HG02678 (cell line): ENCODE results near the gene UBASH3B.

Experiments used
- ATAC-seq: cut with Tn5 transposase; IDR thresholded peaks from one replicate; pipeline ENCODE4 v1.9.1; 2021; ENCODE audit warnings: mild to moderate bottlenecking, moderate library complexity; ENCODE audit not compliant: unreplicated experiment

UBASH3B gene

DNA sequence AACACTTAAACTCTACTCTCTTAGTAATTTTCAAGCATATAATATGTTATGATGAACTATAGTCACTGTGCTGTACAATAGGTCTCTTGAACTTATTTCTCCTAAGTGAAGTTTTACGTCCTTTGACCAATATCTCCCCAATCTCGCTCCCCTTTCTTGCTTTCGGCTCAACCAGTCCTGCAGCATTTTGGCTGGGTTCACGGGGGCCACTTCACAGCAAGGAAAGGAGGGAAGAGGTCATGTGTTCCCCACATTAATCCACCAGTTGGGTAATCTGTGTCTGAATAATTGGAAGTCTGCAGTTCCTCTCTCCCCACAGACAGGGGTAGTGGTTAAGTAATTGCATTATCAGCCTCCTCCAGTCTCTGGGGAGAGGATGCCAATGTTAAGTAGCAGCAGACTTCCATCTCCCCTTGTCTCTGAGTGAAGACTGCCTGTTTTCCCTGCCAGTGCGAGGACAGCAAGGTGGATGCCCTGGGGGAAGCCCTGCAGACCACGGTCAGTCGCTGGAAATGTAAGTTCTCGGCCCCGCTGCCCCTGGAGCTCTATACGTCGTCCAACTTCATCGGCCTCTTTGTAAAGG lies 123.6 kb downstream of the UBASH3B start:
- no peak for ATAC-seq

- ATAC-seq = no peak
Measured at GRCh38 chr11:122780296-122780949, 124.9 kb downstream of the UBASH3B start.

- peak; percentile 81 for ATAC-seq
Measured at GRCh38 chr11:122781378-122782195, 126.1 kb downstream of the UBASH3B start.

GRCh38 chr11:122782222-122782621 lies 126.7 kb downstream of the UBASH3B start:
- ATAC-seq = no peak

- ATAC-seq = no peak
Measured at GRCh38 chr11:122784325-122784955, 128.9 kb downstream of the UBASH3B start.

- no peak for ATAC-seq
Measured at GRCh38 chr11:122785031-122785541, 129.6 kb downstream of the UBASH3B start.

GRCh38 chr11:122786896-122787295 lies 131.4 kb downstream of the UBASH3B start:
- no peak for ATAC-seq

DNA sequence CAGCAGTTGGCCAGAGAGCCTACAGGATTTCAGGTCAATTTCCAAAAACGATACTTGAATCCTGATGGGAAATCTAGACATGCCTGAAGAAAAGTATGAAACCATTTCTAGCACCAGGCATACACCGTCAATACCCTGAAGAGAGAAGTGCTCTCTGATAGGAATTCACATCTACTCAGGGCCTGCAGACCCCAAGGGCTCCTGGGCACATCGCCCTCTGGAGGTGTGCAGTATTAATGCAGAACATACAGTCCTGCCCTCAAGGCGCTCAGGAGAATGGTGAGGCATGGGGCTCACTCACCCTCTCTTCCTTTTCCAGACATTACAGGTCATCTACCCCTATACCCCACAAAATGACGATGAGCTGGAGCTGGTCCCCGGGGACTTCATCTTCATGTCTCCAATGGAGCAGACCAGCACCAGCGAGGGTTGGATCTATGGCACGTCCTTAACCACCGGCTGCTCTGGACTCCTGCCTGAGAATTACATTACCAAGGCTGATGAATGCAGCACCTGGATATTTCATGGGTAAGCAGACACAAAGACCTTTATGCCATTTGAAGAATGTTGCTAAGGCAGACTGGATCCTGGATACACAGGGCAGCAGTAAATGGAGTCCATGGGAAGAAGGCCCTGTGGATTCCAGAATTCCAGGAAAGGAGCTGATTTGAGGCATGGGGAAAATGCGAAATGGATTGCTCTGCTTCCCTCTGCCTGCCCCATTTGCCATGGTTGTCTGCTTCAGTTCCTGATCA lies 133.4 kb downstream of the UBASH3B start:
- ATAC-seq = no peak

DNA sequence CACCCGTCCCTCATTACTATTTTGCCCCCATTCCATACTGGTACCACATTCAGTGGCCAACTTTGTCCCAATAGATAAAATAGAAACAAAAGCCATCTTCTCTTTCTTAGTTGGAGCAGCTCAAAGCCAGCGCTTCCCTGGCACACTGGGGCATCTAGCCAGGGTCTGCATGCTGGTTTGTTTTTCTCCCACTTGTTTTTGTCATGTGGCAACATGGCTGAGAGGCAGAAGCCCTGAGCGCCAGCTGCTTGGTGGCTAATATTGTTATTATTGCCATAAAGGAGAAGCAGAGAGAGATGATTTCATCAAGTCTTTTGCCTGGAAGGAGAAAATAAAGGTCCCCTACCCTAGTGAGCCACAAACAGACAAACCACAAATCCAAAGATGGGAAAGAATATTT lies 134.4 kb downstream of the UBASH3B start:
- ATAC-seq = no peak

DNA sequence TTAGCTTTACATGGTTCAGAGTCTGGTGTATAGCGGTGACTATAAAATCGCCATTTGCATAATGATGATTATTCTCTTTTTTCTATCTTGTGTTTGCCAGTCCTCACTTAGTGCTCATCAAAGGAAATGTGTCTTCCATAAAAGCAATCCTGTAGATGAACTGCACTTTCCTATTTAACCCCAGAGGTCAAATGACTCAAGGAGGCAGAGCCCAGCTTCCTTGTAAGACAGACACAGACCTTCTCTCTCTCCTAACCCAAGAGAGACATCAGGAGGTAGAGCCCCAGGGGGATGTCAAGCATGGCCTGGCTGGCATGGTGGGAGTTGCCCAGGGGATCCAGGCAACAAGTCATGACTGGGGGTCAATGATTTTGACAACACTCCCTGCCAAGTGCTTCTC lies 135.9 kb downstream of the UBASH3B start:
- no peak for ATAC-seq

DNA sequence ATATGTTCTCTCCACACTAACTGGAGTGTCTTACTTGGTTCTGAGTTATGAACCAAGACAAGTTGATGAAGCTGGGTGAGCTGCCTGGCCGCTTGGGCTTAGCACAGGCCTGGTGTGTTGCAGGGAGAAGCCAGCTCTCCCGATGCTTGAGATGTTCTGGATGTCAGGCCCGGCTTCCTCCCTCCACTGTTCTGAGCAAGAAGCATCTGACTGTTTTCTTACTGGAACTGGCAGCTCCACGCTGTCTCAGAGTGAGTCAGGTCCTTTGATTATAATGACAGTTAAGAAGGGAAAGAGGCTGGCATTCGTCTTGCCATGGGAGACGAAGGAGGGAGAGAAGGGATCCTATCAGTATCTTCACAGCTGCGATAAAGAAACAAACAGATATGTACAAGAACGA lies 136.3 kb downstream of the UBASH3B start:
- no peak for ATAC-seq

DNA sequence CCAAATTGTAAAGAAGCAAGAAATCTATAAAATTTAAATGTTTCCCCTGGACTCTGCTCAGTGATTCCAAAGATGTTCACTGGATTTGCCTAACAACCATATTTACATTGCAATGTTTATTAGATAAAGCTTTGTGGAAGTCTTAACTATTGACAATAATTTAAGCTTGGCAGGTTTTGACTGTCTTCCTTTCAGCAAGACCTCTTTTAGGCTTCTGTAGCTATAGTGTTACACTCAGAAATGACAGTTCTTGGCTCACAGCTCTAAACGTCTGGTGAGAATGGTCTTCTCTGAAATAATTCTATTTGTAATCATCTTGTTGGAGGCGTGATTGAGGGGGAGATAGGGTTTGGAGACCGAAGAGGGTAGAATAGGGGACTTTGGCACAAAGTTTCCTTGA lies 138.0 kb downstream of the UBASH3B start:
- ATAC-seq = no peak

DNA sequence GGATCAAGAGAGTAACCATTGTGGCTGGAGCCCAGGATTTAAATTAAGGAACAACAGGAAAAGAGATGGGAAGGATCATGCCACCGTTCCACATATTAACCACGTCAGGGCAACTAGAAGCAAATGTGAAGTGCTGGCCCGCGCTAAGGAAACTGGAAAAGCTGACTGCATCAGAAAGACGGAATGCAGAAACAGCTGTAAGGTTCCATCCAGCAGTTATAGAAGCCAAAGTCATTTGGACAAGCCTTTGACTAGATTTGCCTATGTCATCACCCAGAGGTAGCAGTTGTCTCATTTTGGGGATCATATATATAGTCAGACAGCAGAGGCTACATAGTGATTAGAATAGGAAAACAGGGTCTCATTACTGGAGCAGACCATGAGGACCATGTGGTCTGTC lies 139.8 kb downstream of the UBASH3B start:
- ATAC-seq = no peak

DNA sequence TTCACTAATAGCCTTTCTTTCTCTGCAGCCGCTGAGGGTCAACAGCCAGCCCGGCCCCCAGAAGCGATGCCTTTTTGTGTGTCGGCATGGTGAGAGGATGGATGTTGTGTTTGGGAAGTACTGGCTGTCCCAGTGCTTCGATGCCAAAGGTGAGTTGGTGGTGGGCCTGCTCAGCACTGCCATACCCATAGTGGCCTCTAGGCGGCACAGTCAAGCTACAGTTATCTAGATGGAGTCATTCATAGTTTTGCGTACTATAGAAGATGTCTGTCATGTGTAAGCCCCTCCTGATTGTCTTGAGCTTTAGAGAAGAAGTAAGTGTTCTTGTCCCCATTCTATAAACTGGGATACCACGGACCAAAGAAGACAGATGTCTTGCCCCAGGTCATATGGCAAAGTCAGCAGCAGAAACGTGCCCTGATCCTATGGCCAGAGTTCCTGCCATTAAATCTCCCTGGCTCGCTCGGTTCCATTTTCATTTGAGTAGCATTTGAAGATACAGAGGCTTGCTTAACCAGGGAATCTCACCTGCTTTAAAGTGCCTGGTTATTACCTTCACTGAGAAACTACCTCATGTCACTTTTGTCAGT lies 140.7 kb downstream of the UBASH3B start:
- peak; percentile 83 for ATAC-seq

DNA sequence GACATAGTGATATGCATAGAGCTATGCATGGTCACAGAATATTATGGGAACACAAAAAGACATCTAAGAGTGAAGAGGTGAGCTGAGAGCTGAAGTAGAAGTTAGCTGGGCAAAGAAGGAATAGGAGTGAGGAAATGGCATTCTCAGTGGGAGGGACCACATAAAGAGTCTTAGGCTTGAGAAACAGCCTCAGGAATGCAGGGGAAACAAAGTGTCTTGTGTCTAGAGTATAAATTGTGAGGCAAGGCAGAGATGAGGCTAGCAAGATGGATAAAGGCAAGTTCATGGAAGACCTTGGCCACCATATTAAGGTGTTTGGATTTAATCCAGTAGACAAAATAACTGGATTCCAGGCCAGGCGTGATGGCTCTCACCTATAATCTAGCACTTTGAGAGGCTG lies 142.1 kb downstream of the UBASH3B start:
- no peak for ATAC-seq

GRCh38 chr11:122799406-122800105 lies 144.0 kb downstream of the UBASH3B start:
- ATAC-seq = no peak

DNA sequence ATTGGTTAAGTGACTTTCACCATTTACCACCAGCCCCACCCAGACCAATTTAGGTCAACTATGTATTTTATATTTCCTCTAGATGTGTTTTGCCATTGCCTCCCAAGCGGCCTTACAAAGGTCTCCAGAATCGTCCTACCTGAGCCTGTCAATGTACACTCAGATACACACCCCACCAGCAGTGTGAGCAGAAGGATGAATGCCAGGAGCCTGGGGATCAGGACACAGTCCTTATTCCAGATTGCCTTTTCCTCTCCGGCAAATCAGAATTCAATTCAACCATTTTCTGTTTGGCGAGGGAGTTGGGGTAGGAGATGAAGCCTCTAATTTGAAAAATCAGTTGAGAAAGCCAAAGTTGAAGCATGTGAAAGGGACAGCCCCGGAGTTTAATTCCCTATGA lies 147.4 kb downstream of the UBASH3B start:
- no peak for ATAC-seq

GRCh38 chr11:122803306-122803705 lies 147.8 kb downstream of the UBASH3B start:
- no peak for ATAC-seq

GRCh38 chr11:122803716-122804115 lies 148.2 kb downstream of the UBASH3B start:
- no peak for ATAC-seq

GRCh38 chr11:122804161-122804560 lies 148.6 kb downstream of the UBASH3B start:
- no peak for ATAC-seq
